GM12878 (cell line): ENCODE measurements around the gene SMARCD3. TPM values are rescaled to one million over a fixed set of nuclear protein-coding genes. Genes with fewer than 3 reads are reported as not detected.

Experiments
- BRCA1 ChIP-seq: IDR thresholded peaks from 2 replicates; pipeline ENCODE4 v1.6.1; 2011; ENCODE audit warnings: low read depth, low read length, improper control_type of control experiment
- CBX3 ChIP-seq: fragments of 200-600 bp; sonication (generic); IDR thresholded peaks from 2 replicates; pipeline ENCODE4 v1.6.1; 2016; ENCODE audit warnings: low read depth, borderline replicate concordance
- FOXM1 ChIP-seq: IDR thresholded peaks from 2 replicates; pipeline ENCODE4 v1.6.1; 2012; ENCODE audit warnings: low read depth, mild to moderate bottlenecking, inconsistent platforms, low read length, moderate library complexity
- HDAC6 ChIP-seq: fragments of 200-600 bp; sonication (generic); IDR thresholded peaks from one replicate; pipeline ENCODE4 v1.8.0; 2017; ENCODE audit warnings: antibody characterized with exemption; ENCODE audit not compliant: unreplicated experiment
- IRF4 ChIP-seq: IDR thresholded peaks from 2 replicates; pipeline ENCODE4 v1.6.1; 2011; ENCODE audit warnings: low read depth, low read length
- JUND ChIP-seq: IDR thresholded peaks from 2 replicates; pipeline ENCODE4 v1.6.1; 2012; ENCODE audit warnings: low read depth, mild to moderate bottlenecking, low read length, improper control_type of control experiment, moderate library complexity
- KAT2A ChIP-seq: conservative IDR thresholded peaks from 2 replicates; pipeline ENCODE4 v1.6.1; 2011; ENCODE audit warnings: low read depth, low read length; ENCODE audit not compliant: control insufficient read depth
- MYC ChIP-seq: IDR thresholded peaks from 2 replicates; pipeline ENCODE4 v1.6.1; 2011; ENCODE audit warnings: mild to moderate bottlenecking, low read length, moderate library complexity, inconsistent platforms; ENCODE audit not compliant: insufficient read depth, insufficient replicate concordance, insufficient read length, severe bottlenecking
- NR2C1 ChIP-seq: fragments of 450-650 bp; IDR thresholded peaks from 2 replicates; pipeline ENCODE4 v1.6.1; 2017; ENCODE audit warnings: antibody characterized with exemption, mild to moderate bottlenecking, moderate library complexity
- NR2F1 ChIP-seq: fragments of 450-650 bp; conservative IDR thresholded peaks from 2 replicates; pipeline ENCODE4 v1.6.1; 2017; ENCODE audit warnings: mild to moderate bottlenecking
- PML ChIP-seq: IDR thresholded peaks from 2 replicates; pipeline ENCODE4 v1.6.1; 2012; ENCODE audit warnings: low read length, inconsistent platforms
- RB1 ChIP-seq: fragments of 450-650 bp; formaldehyde crosslinking; IDR thresholded peaks from 2 replicates; pipeline ENCODE4 v1.6.1; 2017; ENCODE audit warnings: mild to moderate bottlenecking, borderline replicate concordance
- SMAD5 ChIP-seq: IDR thresholded peaks from 2 replicates; pipeline ENCODE4 v1.6.1; 2016; ENCODE audit warnings: antibody characterized with exemption, low read depth
- ZBED1 ChIP-seq: IDR thresholded peaks from 2 replicates; pipeline ENCODE4 v1.6.1; 2016; ENCODE audit warnings: borderline replicate concordance
- polyA plus RNA-seq, 11 experiments: library from polyadenylated mRNA; depleted of rRNA in 4 of 11; unstranded in 6 of 11; stranded (reverse) in 5 of 11; fragments of >200 nt; fragmentation: Nextera tagmentation in 4 of 11; fragmentation: Illumina TruSeq in 1 of 11; extraction: Ambion mirVana in 4 of 11; extraction: Trizol in 1 of 11; gene quantifications; 1 replicate in 1 of 11; 2 replicates in 10 of 11; pipeline versions ENCODE4 v1.2.1 to v1.2.3, GENCODE V29; 2011 to 2016; ENCODE audit warnings: inconsistent platforms in 2 of 11, missing spikeins in 2 of 11, low read depth in 1 of 11
- total RNA-seq, 4 experiments: library from RNA; depleted of rRNA in 3 of 4; stranded (reverse); fragments of >200 nt in 3 of 4; fragmentation: Illumina TruSeq in 1 of 4; extraction: Trizol in 1 of 4; gene quantifications; 2 replicates each; pipeline versions ENCODE4 v1.2.1 to v1.2.3, GENCODE V29; 2013 to 2021
- TF ChIP-seq, protein P1 (sequence below): fragments of 450-650 bp; IDR thresholded peaks from 2 replicates; pipeline ENCODE4 v1.6.1; 2017; ENCODE audit warnings: mild to moderate bottlenecking, moderate library complexity
- TF ChIP-seq, protein P2 (sequence below): IDR thresholded peaks from 2 replicates; pipeline ENCODE4 v1.6.1; 2012; ENCODE audit warnings: low read depth, low read length, improper control_type of control experiment
- TF ChIP-seq, protein P3 (sequence below): fragments of 450-650 bp; IDR thresholded peaks from 2 replicates; pipeline ENCODE4 v1.6.1; 2016; ENCODE audit warnings: mild to moderate bottlenecking
- TF ChIP-seq, protein P4 (sequence below): fragments of 450-650 bp; conservative IDR thresholded peaks from 2 replicates; pipeline ENCODE4 v1.6.1; 2017; ENCODE audit warnings: mild to moderate bottlenecking, moderate library complexity
- TF ChIP-seq, protein P5 (sequence below): IDR thresholded peaks from 2 replicates; pipeline ENCODE4 v1.6.1; 2012; ENCODE audit warnings: low read depth, low read length, improper control_type of control experiment
- TF ChIP-seq, protein P6 (sequence below): IDR thresholded peaks from 2 replicates; pipeline ENCODE4 v1.6.1; 2011; ENCODE audit warnings: borderline replicate concordance, low read depth, mild to moderate bottlenecking, moderate library complexity, mixed read lengths, low read length; ENCODE audit not compliant: insufficient read depth; ENCODE audit errors: extremely low read length

The SMARCD3 gene
- total and polyA plus RNA-seq, 10 of the 15 experiments (the other 5 are each of a cell fraction or from before 2014, with no cell fraction given), result 0.11 to 1.4 (median 0.16) TPM

DNA sequence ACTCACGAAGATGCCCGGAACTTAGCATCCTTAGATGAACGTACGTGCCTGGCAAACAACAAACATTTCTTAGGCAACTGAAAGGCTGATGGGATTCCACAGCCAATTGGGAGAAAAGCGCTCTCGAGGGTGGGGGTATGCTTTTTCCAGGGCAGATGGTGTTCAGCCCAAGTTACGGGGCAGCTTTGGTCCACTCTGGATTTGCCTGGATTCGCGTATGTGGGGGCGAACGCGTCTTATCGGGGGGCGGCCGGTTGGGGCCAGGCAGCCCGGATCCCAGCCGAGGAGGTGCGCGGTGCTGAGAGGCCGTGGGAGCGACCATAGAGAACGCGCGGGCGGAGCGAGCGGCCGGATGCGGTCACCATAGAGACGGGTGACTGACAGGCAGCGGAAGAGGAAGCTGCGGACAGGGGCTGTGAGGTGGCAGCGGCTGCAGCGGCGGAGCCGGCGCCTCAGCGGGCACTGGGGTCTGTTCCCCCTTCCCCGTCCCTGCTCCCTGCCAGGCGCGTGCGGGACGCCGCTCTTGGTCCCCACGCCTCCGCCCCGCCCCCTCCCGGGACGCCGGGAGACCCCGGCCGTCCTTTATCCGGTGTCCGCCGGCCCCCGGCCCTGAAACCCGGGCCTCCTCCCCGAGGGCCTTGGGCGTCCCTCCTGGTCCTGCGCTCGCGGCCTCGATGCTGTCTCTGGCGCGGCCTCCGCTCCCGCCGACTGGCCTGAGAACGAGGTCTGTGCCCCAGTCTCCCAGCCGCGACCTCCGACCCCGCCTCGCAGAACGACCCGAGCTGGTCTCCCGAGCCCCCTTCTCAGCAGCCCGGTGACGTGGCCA is 16.2 kb downstream of the SMARCD3 start, which contains the start of gene CHPF2 (continued):
- TF ChIP-seq KAT2A (no peak), HDAC6 (no peak), CBX3 (no peak), NR2F1 (no peak; the same call in 1 of the 2 replicates), SMAD5 (0 out of 2 replicates have a peak, but pooled peaks have one; percentile 67), PML (no peak), IRF4 (no peak), NR2C1 (peak; percentile 13; the same call in 1 of the 2 replicates), JUND (no peak), FOXM1 (no peak), MYC (no peak), BRCA1 (no peak), ZBED1 (no peak), RB1 (peak; percentile 42; the same call in 1 of the 2 replicates)
- TF ChIP-seq, protein P1, sequence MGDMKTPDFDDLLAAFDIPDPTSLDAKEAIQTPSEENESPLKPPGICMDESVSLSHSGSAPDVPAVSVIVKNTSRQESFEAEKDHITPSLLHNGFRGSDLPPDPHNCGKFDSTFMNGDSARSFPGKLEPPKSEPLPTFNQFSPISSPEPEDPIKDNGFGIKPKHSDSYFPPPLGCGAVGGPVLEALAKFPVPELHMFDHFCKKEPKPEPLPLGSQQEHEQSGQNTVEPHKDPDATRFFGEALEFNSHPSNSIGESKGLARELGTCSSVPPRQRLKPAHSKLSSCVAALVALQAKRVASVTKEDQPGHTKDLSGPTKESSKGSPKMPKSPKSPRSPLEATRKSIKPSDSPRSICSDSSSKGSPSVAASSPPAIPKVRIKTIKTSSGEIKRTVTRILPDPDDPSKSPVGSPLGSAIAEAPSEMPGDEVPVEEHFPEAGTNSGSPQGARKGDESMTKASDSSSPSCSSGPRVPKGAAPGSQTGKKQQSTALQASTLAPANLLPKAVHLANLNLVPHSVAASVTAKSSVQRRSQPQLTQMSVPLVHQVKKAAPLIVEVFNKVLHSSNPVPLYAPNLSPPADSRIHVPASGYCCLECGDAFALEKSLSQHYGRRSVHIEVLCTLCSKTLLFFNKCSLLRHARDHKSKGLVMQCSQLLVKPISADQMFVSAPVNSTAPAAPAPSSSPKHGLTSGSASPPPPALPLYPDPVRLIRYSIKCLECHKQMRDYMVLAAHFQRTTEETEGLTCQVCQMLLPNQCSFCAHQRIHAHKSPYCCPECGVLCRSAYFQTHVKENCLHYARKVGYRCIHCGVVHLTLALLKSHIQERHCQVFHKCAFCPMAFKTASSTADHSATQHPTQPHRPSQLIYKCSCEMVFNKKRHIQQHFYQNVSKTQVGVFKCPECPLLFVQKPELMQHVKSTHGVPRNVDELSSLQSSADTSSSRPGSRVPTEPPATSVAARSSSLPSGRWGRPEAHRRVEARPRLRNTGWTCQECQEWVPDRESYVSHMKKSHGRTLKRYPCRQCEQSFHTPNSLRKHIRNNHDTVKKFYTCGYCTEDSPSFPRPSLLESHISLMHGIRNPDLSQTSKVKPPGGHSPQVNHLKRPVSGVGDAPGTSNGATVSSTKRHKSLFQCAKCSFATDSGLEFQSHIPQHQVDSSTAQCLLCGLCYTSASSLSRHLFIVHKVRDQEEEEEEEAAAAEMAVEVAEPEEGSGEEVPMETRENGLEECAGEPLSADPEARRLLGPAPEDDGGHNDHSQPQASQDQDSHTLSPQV, result no peak
- TF ChIP-seq, protein P2, sequence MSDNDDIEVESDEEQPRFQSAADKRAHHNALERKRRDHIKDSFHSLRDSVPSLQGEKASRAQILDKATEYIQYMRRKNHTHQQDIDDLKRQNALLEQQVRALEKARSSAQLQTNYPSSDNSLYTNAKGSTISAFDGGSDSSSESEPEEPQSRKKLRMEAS, result peak; percentile 43
- TF ChIP-seq, protein P3, sequence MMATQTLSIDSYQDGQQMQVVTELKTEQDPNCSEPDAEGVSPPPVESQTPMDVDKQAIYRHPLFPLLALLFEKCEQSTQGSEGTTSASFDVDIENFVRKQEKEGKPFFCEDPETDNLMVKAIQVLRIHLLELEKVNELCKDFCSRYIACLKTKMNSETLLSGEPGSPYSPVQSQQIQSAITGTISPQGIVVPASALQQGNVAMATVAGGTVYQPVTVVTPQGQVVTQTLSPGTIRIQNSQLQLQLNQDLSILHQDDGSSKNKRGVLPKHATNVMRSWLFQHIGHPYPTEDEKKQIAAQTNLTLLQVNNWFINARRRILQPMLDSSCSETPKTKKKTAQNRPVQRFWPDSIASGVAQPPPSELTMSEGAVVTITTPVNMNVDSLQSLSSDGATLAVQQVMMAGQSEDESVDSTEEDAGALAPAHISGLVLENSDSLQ, result peak; percentile 99
- TF ChIP-seq, protein P4, sequence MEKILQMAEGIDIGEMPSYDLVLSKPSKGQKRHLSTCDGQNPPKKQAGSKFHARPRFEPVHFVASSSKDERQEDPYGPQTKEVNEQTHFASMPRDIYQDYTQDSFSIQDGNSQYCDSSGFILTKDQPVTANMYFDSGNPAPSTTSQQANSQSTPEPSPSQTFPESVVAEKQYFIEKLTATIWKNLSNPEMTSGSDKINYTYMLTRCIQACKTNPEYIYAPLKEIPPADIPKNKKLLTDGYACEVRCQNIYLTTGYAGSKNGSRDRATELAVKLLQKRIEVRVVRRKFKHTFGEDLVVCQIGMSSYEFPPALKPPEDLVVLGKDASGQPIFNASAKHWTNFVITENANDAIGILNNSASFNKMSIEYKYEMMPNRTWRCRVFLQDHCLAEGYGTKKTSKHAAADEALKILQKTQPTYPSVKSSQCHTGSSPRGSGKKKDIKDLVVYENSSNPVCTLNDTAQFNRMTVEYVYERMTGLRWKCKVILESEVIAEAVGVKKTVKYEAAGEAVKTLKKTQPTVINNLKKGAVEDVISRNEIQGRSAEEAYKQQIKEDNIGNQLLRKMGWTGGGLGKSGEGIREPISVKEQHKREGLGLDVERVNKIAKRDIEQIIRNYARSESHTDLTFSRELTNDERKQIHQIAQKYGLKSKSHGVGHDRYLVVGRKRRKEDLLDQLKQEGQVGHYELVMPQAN, result peak; percentile 48; the same call in 1 of the 2 replicates
- TF ChIP-seq, protein P5, sequence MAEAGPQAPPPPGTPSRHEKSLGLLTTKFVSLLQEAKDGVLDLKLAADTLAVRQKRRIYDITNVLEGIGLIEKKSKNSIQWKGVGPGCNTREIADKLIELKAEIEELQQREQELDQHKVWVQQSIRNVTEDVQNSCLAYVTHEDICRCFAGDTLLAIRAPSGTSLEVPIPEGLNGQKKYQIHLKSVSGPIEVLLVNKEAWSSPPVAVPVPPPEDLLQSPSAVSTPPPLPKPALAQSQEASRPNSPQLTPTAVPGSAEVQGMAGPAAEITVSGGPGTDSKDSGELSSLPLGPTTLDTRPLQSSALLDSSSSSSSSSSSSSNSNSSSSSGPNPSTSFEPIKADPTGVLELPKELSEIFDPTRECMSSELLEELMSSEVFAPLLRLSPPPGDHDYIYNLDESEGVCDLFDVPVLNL, result no peak
- TF ChIP-seq, protein P6, sequence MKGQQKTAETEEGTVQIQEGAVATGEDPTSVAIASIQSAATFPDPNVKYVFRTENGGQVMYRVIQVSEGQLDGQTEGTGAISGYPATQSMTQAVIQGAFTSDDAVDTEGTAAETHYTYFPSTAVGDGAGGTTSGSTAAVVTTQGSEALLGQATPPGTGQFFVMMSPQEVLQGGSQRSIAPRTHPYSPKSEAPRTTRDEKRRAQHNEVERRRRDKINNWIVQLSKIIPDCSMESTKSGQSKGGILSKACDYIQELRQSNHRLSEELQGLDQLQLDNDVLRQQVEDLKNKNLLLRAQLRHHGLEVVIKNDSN, result no peak
